IPS DF 6.9 (cell line): Measurements from ENCODE around the gene CCDC88C.

Source experiments
- DNase-seq: peaks from one replicate; pipeline ENCODE4 v3.0.0-alpha.2; 2013; ENCODE audit warnings: low read depth, low spot score
- H3K27ac ChIP-seq: one replicate; pipeline ENCODE4 v1.5.1; 2013; ENCODE audit warnings: low read length, control low read depth
- H3K27me3 ChIP-seq: 2 replicates; pipeline ENCODE4 v1.6.1; 2013; ENCODE audit warnings: mild to moderate bottlenecking, low read length; ENCODE audit not compliant: control insufficient read depth, insufficient read depth
- H3K36me3 ChIP-seq: 2 replicates; pipeline ENCODE4 v1.6.1; 2013; ENCODE audit warnings: low read length; ENCODE audit not compliant: control insufficient read depth, insufficient read depth
- H3K4me1 ChIP-seq: 2 replicates; pipeline ENCODE4 v1.6.1; 2013; ENCODE audit warnings: low read length; ENCODE audit not compliant: control insufficient read depth, insufficient read depth
- H3K4me3 ChIP-seq: 2 replicates; pipeline ENCODE4 v1.5.1; 2013; ENCODE audit warnings: mild to moderate bottlenecking, low read length
- H3K9me3 ChIP-seq: 2 replicates; pipeline ENCODE4 v1.6.1; 2013; ENCODE audit warnings: low read length, inconsistent platforms; ENCODE audit not compliant: control insufficient read depth, insufficient read depth
- WGBS: extraction: QIAGEN DNeasy Blood & Tissue Kit; methylation state at CpG from one replicate; pipeline ENCODE4 v1.1.7; 2013; ENCODE audit warnings: mixed read lengths, missing lambda C conversion rate; ENCODE audit not compliant: insufficient read length, insufficient coverage; 5-methylcytosine and 5-hydroxymethylcytosine counted together

Gene CCDC88C

DNA sequence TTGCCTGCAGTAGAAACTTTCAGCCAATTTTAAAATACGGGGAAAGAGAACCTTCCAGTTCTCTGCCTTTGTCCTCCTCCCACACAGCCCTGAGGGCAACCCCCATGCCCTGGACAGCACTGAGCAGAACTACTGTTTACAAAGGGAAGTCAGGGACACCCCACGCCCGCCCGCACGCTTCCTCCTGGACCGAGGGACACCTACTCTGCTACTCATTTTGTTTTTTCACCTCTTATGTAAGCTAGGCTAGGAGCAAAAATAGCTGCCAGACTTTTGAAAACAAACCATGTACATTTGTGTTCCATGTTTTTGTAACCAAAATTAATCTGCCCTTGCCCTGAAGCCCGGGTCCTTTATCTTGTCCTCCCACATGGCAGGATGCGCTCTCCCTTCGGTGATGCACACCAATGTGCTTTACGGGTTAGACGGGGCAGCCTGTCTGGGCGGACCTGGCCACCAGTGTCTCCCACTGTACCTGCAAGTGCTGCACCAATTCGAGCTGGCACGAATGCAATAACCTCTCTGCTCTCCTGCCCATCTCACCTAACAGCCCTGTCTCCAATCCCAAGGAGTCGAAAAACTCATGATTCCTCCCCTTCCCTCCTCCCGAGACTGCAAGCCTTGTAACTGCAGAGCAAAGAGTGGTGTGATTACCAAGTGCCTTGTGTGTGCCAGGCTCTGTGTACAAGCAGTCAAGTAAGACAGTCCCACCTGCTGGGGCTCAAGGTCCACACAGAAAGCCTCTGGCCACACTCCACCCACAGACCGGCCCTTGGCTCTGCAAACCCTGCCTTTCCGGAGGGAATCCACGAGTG is 85.2 kb downstream of the CCDC88C start:
- Histone ChIP-seq H3K27me3 (no peaks in the 10 kb centered on the region), H3K4me1 (no peaks in the 10 kb centered on the region), H3K4me3 (no peak overlapping the region), H3K36me3 (peaks cover 3% of the 10 kb centered on the region; the same call in 1 of the 2 replicates), H3K9me3 (no peaks in the 10 kb centered on the region), H3K27ac (no peak overlapping the region)
- no peak for DNase-seq
- WGBS: no CpG with 5 or more reads among the region's 19 CpGs

DNA sequence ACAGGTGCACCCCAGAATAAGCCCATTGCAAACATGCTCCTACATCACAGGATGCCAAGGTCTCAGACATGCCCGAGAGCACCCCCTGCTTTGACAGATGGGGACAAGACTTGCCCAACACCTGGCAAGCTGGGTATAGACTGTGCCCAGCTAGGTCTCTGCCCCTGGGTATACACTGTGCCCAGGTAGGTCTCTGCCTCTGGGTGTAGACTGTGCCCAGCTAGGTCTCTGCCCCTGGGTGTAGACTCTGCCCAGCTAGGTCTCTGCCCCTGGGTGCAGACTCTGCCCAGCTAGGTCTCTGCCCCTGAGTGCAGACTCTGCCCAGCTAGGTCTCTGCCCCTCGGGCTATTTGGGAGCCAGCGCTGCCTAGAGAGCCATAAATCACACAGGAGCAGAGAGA is 85.9 kb downstream of the CCDC88C start:
- Histone ChIP-seq H3K27me3 (no peaks in the 10 kb centered on the region), H3K27ac (no peak overlapping the region), H3K9me3 (no peaks in the 10 kb centered on the region), H3K4me1 (no peaks in the 10 kb centered on the region), H3K36me3 (peaks cover 3% of the 10 kb centered on the region; the same call in 1 of the 2 replicates), H3K4me3 (no peak overlapping the region)
- WGBS: no CpG with 5 or more reads among the region's 3 CpGs
- DNase-seq: no peak

- no peaks in the 10 kb centered on the region; the same call in 1 of the 2 replicates for H3K36me3 ChIP-seq
- no peak overlapping the region for H3K27ac ChIP-seq
- no peaks in the 10 kb centered on the region for H3K9me3 ChIP-seq
- no peak for DNase-seq
- H3K4me1 ChIP-seq: no peaks in the 10 kb centered on the region
- no peaks in the 10 kb centered on the region for H3K27me3 ChIP-seq
- no peak overlapping the region for H3K4me3 ChIP-seq
- WGBS: no CpG with 5 or more reads among the region's 8 CpGs
Observed at GRCh38 chr14:91330856-91331255, 86.8 kb downstream of the CCDC88C start.

DNA sequence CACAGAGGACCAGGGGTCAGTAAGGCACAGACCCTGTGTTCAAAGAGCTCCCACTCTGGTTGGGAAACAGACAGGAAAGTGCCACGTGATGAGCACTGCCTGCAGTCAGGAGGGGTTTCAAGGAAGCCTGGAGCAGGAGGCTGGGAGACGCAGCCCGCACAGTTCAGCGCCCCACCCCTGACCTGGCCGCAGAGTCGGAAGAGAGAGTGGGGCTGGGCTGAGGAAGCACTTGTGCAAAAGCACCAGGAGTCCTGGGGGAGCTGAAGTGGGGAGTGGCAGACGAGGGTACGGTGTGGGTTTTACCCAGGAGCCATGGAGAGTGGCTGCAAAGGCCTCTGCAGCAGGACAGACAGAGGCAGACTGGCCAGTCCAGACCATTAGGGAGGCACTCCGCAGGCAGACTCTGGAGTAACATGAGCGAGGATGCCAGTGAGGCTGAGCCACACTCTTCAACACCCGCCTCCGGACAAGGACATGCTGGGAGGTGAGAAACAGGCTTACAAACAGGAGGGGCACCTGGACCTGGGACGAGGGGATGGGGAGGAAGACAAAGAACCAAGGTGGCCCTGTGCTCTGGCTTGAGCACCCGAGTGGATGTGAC is 87.4 kb downstream of the CCDC88C start:
- Histone ChIP-seq H3K27ac (no peak overlapping the region), H3K36me3 (no peaks in the 10 kb centered on the region), H3K4me1 (no peaks in the 10 kb centered on the region), H3K9me3 (no peaks in the 10 kb centered on the region), H3K27me3 (no peaks in the 10 kb centered on the region), H3K4me3 (no peak overlapping the region)
- no CpG with 5 or more reads among the region's 14 CpGs for WGBS
- DNase-seq: no peak

DNA sequence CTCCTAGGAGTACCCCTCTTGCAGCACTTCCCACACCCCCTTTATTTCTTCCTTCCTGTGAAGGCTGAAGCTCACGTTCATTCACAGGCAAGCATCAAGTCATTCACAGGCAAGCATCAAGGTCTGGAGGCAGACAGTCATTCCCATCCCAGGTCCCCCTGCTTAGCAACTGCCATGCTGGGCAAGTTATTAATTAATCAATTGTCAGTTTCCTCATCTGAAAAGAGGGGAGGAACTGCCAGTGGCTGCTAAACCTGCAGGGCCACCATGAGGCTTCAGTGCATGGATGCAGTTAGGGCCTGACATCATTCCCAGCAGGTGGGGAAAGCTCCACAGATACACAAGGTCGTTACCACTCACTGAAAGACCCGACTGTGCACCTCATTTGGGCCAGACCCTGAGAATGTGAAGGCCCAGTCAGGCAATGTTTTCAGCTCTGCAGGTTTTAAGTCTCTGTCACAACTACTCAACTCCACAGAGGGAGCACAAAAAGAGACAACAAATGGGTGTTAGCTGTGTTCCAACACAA is 88.1 kb downstream of the CCDC88C start:
- DNase-seq: no peak
- no peak overlapping the region for H3K4me3 ChIP-seq
- H3K4me1 ChIP-seq: no peaks in the 10 kb centered on the region
- H3K36me3 ChIP-seq: peaks cover 2% of the 10 kb centered on the region; the same call in 1 of the 2 replicates
- WGBS: no CpG with 5 or more reads among the region's 3 CpGs
- H3K27ac ChIP-seq: no peak overlapping the region
- no peaks in the 10 kb centered on the region for H3K27me3 ChIP-seq
- no peaks in the 10 kb centered on the region for H3K9me3 ChIP-seq

- DNase-seq: no peak
- Histone ChIP-seq H3K4me1 (no peaks in the 10 kb centered on the region), H3K9me3 (no peaks in the 10 kb centered on the region), H3K27me3 (no peaks in the 10 kb centered on the region), H3K27ac (no peak overlapping the region), H3K4me3 (no peak overlapping the region), H3K36me3 (peaks cover 4% of the 10 kb centered on the region; the same call in 1 of the 2 replicates)
- no CpG with 5 or more reads among the region's 27 CpGs for WGBS
Observed at GRCh38 chr14:91328313-91329050, 89.1 kb downstream of the CCDC88C start.

- Histone ChIP-seq H3K36me3 (peaks cover 4% of the 10 kb centered on the region; the same call in 1 of the 2 replicates), H3K4me1 (no peaks in the 10 kb centered on the region), H3K4me3 (no peak overlapping the region), H3K27me3 (no peaks in the 10 kb centered on the region), H3K27ac (no peak overlapping the region), H3K9me3 (no peaks in the 10 kb centered on the region)
- WGBS: no CpG with 5 or more reads among the region's 10 CpGs
- DNase-seq: no peak
Observed at GRCh38 chr14:91327661-91328312, 89.8 kb downstream of the CCDC88C start.

GRCh38 chr14:91327250-91327595 is 90.4 kb downstream of the CCDC88C start:
- no peaks in the 10 kb centered on the region for H3K27me3 ChIP-seq
- H3K36me3 ChIP-seq: peaks cover 4% of the 10 kb centered on the region; the same call in 1 of the 2 replicates
- no peaks in the 10 kb centered on the region for H3K4me1 ChIP-seq
- no peak for DNase-seq
- WGBS: no CpG with 5 or more reads among the region's 7 CpGs
- H3K27ac ChIP-seq: no peak overlapping the region
- no peaks in the 10 kb centered on the region for H3K9me3 ChIP-seq
- H3K4me3 ChIP-seq: no peak overlapping the region

DNA sequence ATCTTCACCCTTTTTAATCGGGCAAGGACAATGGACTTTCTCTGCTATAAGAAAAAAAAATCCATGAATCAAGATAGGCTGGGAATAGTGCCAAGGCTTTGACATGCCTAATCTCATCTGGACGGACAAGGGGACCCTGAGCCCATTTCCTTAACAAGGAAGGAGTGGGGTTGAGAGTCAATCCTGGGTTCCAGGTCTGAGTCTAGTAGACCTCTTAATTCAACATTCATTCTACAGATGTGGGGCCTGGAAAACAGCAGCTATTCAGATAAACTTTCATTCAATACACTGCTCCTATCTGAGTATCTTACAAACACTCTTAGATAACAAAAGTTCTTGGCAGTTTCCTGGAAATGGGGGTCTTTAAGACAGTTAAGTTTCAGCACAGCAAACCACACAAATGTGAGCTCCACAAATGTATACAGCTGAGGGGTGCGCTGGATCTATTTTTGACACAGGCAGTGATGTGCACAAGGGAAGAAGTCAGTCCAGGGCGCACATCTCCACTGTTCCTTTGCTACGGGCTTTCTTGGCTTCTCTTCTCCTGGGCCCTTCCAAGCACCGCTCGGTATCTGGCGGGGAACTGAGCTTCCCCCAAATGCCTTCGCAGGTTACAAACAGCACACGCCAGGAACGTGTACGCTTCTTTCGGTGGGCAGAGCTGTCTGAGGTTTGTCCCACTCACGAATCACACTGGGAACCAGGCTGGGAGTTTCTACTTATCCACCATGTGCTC is 90.9 kb downstream of the CCDC88C start:
- Histone ChIP-seq H3K36me3 (peaks cover 4% of the 10 kb centered on the region; the same call in 1 of the 2 replicates), H3K4me3 (no peak overlapping the region), H3K27ac (no peak overlapping the region), H3K4me1 (no peaks in the 10 kb centered on the region), H3K27me3 (no peaks in the 10 kb centered on the region), H3K9me3 (no peaks in the 10 kb centered on the region)
- DNase-seq: no peak
- WGBS: no CpG with 5 or more reads among the region's 14 CpGs
